DOHH2 (cell line): ENCODE measurements around the gene NPAS2.

Source experiments
- H3F3A ChIP-seq: fragments of 200-600 bp; sonication (generic), shearing (Covaris generic); 2 replicates; pipeline ENCODE4 v1.6.0; 2016; ENCODE audit warnings: antibody characterized with exemption, mild to moderate bottlenecking; ENCODE audit not compliant: control insufficient read depth, insufficient read depth
- H3K27ac ChIP-seq: fragments of 200-600 bp; sonication (generic); 2 replicates; pipeline ENCODE4 v1.5.1; 2014; ENCODE audit warnings: low read depth, mild to moderate bottlenecking, low read length, moderate library complexity
- H3K27me3 ChIP-seq: fragments of 200-600 bp; sonication (generic); 2 replicates; pipeline ENCODE4 v1.6.1; 2014; ENCODE audit warnings: mild to moderate bottlenecking, low read length, mixed read lengths; ENCODE audit not compliant: control insufficient read depth
- H3K36me3 ChIP-seq: fragments of 200-600 bp; sonication (generic); 2 replicates; pipeline ENCODE4 v1.6.1; 2014; ENCODE audit warnings: mild to moderate bottlenecking, low read length, moderate library complexity, mixed read lengths; ENCODE audit not compliant: control insufficient read depth
- H3K4me1 ChIP-seq: fragments of 200-600 bp; sonication (generic); 2 replicates; pipeline ENCODE4 v1.6.1; 2014; ENCODE audit warnings: mild to moderate bottlenecking, low read length, mixed read lengths; ENCODE audit not compliant: control insufficient read depth
- H3K4me2 ChIP-seq: fragments of 200-600 bp; sonication (generic); 2 replicates; pipeline ENCODE4 v1.6.0; 2014; ENCODE audit warnings: mild to moderate bottlenecking, low read length, moderate library complexity
- H3K4me3 ChIP-seq: fragments of 200-600 bp; sonication (generic); 2 replicates; pipeline ENCODE4 v1.5.1; 2014; ENCODE audit warnings: mild to moderate bottlenecking, low read length, mixed read lengths
- H3K79me2 ChIP-seq: fragments of 200-600 bp; sonication (generic); 2 replicates; pipeline ENCODE4 v1.6.1; 2014; ENCODE audit warnings: mild to moderate bottlenecking, low read length, mixed read lengths; ENCODE audit not compliant: control insufficient read depth
- H3K9me2 ChIP-seq: fragments of 200-600 bp; sonication (generic); replicated peaks from 2 replicates; pipeline ENCODE4 v1.6.1; 2014; ENCODE audit warnings: mild to moderate bottlenecking, low read length, mixed read lengths; ENCODE audit not compliant: control insufficient read depth
- H3K9me3 ChIP-seq: fragments of 200-600 bp; sonication (generic); 2 replicates; pipeline ENCODE4 v1.6.1; 2014; ENCODE audit warnings: antibody characterized with exemption, low read length, mixed read lengths; ENCODE audit not compliant: control insufficient read depth, insufficient read depth
- H4K20me1 ChIP-seq: fragments of 200-600 bp; sonication (generic); 2 replicates; pipeline ENCODE4 v1.6.0; 2014; ENCODE audit warnings: low read depth, mild to moderate bottlenecking, antibody characterized with exemption, low read length, moderate library complexity; ENCODE audit not compliant: control insufficient read depth, insufficient read depth
- CTCF ChIP-seq: fragments of 200-600 bp; sonication (generic); IDR thresholded peaks from one replicate; pipeline ENCODE4 v1.5.1; 2014; ENCODE audit warnings: antibody characterized with exemption, mild to moderate bottlenecking, low read depth, low read length; ENCODE audit not compliant: poor library complexity, severe bottlenecking
- EZH2phosphoT487 ChIP-seq: fragments of 200-600 bp; sonication (generic); IDR thresholded peaks from 2 replicates; pipeline ENCODE4 v1.6.1; 2017; ENCODE audit warnings: borderline replicate concordance, mild to moderate bottlenecking, antibody characterized with exemption, low read length, moderate library complexity, mixed read lengths

The NPAS2 gene

GRCh38 chr2:100822587-100823248 lies 2.8 kb downstream of the NPAS2 start:
- Histone ChIP-seq H3K79me2 (no peaks in the 10 kb centered on the region), H3K27me3 (no peaks in the 10 kb centered on the region), H3K4me3 (no peak overlapping the region), H3K9me3 (no peaks in the 10 kb centered on the region), H3K4me1 (no peaks in the 10 kb centered on the region), H3K4me2 (no peak overlapping the region), H3K36me3 (no peaks in the 10 kb centered on the region), H4K20me1 (no peaks in the 10 kb centered on the region), H3K9me2 (no peaks in the 10 kb centered on the region), H3F3A (no peaks in the 10 kb centered on the region), H3K27ac (no peak overlapping the region)
- no peak for TF ChIP-seq EZH2phosphoT487
- no peak for TF ChIP-seq CTCF

- H4K20me1 ChIP-seq: no peaks in the 10 kb centered on the region
- H3K9me3 ChIP-seq: no peaks in the 10 kb centered on the region
- TF ChIP-seq CTCF (no peak), EZH2phosphoT487 (no peak)
- H3K4me2 ChIP-seq: no peak overlapping the region
- H3K79me2 ChIP-seq: no peaks in the 10 kb centered on the region
- no peak overlapping the region for H3K27ac ChIP-seq
- H3F3A ChIP-seq: no peaks in the 10 kb centered on the region
- H3K27me3 ChIP-seq: no peaks in the 10 kb centered on the region
- no peak overlapping the region for H3K4me3 ChIP-seq
- H3K9me2 ChIP-seq: no peaks in the 10 kb centered on the region
- H3K36me3 ChIP-seq: no peaks in the 10 kb centered on the region
- no peaks in the 10 kb centered on the region for H3K4me1 ChIP-seq
Measured at GRCh38 chr2:100823665-100824438, 3.9 kb downstream of the NPAS2 start.

- Histone ChIP-seq H3K4me2 (no peak overlapping the region), H3F3A (no peaks in the 10 kb centered on the region), H3K4me3 (no peak overlapping the region), H4K20me1 (no peaks in the 10 kb centered on the region), H3K27me3 (no peaks in the 10 kb centered on the region), H3K79me2 (no peaks in the 10 kb centered on the region), H3K36me3 (no peaks in the 10 kb centered on the region), H3K9me3 (no peaks in the 10 kb centered on the region), H3K9me2 (no peaks in the 10 kb centered on the region), H3K4me1 (no peaks in the 10 kb centered on the region), H3K27ac (no peak overlapping the region)
- TF ChIP-seq EZH2phosphoT487 (no peak), CTCF (no peak)
Measured at GRCh38 chr2:100824842-100825241, 4.9 kb downstream of the NPAS2 start.
